GM18505 (cell line): ENCODE measurements around the gene IBA57.
"Not testable (repeated sequence)": the region's sequence is repeated elsewhere in the genome, so short reads cannot be mapped to it uniquely, and the experiment has no call there.

ENCODE experiments used
- ATAC-seq: cut with Tn5 transposase; IDR thresholded peaks from one replicate; pipeline ENCODE4 v1.9.1; 2021; ENCODE audit not compliant: unreplicated experiment
- POLR2A ChIP-seq: IDR thresholded peaks from 4 replicates; pipeline ENCODE4 v1.6.1; 2011; ENCODE audit warnings: borderline replicate concordance; ENCODE audit not compliant: insufficient read depth, insufficient read length; ENCODE audit errors: extremely low read depth

The IBA57 gene

GRCh38 chr1:228164561-228165371 lies 838 bp upstream of the IBA57 start:
- ATAC-seq, result no peak
- no peak for TF ChIP-seq POLR2A

DNA sequence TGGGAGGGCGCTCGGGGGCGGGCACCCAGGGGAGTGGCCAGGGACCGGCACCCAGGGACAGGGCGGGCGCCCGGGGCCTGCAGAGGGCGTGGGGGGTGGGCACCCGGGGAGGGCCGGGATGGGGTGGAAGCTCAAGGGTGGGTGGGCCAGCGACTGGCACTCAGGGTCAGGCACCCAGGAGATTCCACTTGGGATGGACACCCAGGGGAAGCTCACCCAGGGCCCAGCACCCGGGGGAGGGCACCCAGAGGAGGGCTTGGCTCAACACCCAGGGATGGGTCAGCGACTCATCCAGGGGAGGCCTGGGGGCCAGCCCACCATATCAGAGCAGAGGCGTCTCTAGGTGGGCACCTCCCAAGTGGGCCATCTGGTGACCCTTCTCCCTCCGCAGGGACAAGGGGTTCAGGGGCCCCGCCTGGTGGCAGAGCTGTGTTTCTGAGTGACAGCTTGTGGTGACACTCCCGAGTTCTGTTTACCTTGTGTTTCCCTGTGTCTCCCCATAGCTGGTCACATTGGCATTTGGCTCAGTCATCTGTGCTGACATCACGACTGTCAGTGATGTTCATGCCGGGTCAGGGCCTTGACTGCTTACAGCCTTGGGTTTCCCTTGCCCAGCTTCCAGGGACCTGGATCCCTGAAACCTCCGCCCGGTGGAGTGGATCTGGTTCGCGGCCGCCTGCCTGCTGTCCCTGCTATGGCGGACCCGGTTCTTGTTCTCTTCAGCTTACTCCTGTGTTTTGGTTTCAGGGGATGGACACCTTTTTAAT lies 749 bp downstream of the IBA57 start:
- no peak for TF ChIP-seq POLR2A
- ATAC-seq, result peak; percentile 19

DNA sequence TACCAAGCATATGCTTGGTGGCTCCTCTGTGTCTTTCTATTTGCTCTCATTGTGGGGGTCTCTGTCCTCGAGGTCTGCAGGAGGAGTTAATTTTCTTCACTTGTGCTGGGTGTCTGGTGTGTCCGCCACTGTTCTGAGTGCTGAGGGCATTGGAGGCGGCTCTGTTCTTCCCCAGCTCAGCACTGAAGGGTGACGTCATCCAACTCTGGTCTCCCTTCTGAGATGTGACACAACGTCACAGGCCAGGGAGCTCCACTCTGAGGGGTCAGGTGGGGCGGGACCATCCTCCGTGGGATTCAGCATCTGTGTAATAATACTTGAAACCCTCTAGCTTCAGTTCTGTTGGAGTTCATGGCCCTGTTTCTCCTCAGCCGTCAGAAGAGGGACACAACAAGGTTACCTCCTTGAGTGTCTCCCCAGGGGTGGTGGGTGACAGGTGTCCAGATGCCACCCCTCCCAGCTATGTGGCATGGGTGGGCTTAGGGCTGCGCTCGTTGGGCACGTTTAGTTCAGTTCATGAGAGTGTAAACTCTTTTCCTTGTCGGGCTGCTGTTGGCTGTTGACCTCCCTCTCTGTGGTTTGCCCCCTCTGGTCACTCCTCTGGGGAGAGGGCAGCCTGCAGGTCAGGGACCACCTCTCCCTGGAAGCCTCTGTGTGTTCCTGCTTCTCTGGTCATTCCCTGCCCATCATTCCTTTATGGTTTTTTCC lies 3.1 kb downstream of the IBA57 start:
- no peak for TF ChIP-seq POLR2A
- ATAC-seq, result no peak

DNA sequence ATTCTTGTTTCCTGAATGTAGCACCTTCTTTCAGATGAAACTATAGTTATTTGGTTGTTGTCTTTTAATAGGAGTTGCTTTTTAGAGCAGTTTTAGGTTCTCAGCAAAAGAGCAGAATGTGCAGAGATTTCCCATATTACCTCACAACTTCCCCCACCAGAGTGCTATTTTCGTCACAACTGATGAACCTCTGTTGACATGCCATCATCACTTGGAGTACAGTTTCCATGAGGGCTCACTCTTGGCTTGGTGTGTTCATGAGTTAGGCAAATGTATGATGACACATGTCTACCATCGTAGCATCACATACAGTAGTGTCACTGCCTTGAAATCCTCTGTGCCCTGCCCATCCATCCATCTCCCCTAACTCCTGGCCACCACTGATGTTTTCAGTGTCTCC lies 3.7 kb downstream of the IBA57 start:
- TF ChIP-seq POLR2A, result no peak
- ATAC-seq, result no peak

DNA sequence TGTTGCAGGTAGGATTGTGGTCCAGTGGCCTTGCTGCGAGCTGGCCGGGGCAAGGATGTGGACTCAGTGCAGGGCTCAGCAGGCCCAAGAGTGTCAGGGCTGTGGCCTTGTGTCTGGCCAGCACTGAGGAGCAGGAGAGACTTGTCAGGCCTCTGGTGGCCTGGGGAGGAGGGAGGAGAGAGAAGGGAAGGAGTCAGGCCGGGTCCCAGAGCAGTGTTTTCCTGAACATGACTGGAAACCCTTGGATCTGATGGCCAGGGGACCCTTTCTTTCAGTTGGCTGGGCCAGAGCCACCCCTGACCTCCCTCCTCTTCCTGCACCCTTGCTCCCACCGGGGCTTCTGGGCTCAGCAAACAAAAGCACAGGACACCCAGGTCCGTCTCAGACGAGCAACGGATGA lies 5.1 kb downstream of the IBA57 start:
- no peak for TF ChIP-seq POLR2A
- ATAC-seq, result no peak

DNA sequence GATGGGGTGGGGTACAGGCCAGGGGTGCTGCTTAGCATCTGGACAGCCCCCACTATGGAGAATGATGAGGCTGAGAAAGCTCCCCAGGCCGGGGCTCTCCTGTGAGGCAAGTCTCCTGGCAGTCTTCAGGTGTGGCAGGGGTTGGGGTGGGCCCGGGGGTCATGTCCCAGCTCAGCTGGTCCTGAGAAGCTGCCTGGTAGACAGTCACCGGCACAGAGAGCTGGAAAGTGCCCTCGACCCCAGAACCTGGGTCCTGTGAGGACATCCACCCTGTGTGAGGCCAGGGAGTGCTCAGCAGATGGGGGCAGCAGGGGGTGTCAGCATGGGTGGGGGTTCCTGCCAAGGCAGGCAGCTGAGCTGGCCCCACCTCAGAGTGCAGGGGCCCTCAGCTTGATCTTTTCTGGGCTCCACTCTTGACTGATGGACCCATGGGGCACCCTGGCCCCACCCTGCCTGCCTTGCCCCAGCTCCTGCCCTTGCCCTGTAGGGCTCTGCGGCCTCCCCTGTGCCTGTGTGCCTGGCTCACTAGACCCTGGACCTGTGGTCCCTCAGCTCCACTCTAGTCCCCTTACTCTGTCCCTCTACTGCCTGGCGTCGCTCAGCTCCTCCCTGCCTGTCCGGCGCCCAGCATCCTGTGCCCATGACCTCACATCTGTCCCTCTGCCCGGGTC lies 5.8 kb downstream of the IBA57 start:
- ATAC-seq, result no peak
- no peak for TF ChIP-seq POLR2A

GRCh38 chr1:228172591-228173527 lies 7.3 kb downstream of the IBA57 start:
- ATAC-seq, result no peak
- no peak for TF ChIP-seq POLR2A

GRCh38 chr1:228173528-228174481 lies 8.2 kb downstream of the IBA57 start:
- ATAC-seq, result not testable (repeated sequence)

- no peak for ATAC-seq
- no peak for TF ChIP-seq POLR2A
Observed at GRCh38 chr1:228174482-228175315, 9.1 kb downstream of the IBA57 start.

DNA sequence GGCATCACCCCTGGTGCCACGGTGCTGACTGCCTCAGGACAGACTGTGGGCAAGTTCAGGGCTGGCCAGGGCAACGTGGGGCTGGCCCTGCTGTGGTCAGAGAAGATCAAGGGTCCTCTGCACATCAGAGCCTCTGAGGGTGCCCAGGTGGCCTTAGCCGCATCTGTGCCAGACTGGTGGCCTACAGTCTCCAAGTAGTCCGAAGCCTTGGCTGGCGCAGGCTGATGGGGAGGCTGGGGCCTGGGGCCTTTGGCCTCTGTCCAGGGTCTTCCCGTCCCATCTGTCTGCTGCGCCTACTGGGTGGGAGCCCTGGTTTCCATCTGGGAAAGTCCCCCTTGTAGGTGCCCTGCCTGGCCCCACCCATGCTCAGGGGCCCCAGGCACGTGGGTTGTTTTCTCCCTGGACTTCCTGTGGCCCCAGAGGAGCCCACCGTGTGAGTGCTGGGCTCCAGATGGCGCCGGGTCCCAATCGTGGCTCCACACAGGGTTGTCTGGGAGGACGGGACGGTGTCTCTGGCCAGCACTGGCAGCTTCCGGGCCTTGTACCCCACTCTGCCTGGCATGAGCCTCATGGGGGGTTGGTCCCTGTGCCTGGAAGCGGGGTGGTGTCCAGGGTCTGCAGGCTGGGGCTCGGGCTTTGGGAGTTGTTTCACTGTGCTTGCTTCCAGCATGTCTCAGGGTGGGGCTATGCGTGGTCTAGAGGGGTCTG lies 9.9 kb downstream of the IBA57 start:
- no peak for TF ChIP-seq POLR2A
- ATAC-seq, result no peak
